ENCODE data around the gene SNX11.

The SNX11 gene

DNA sequence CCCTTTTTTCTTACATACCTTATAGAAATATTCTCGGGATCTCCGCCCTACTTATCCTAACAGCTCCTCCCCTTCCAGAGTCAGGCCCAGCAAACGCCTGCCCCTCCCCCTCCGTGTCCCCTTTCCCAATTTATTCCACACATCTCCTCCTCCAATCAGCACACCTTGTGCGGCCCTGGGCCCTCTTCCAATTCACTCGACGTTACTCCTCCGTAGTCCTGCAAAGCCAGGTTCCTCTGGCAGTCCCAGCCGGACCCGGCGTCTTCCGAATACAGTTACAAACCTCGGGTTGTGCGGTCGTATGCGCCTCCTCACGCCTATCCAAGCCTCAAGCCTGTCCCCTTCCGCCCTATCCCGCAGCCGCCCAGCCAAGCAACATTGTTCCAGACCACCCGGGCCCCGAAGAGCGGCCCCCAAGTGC is 7.0 kb upstream of the SNX11 start:
- TF ChIP-seq REST (IDR thresholded peaks at IDR 0.05; ENCODE audit: insufficient replicate concordance, low read depth): no peak
- TF ChIP-seq SPI1 (IDR thresholded peaks at IDR 0.05; ENCODE audit: borderline replicate concordance, low read depth): no peak
- TF ChIP-seq GABPA (IDR thresholded peaks at IDR 0.05; ENCODE audit: low read depth): no peak
- no peak for TF ChIP-seq POLR2AphosphoS5 (IDR thresholded peaks at IDR 0.05; ENCODE audit: low read depth)
- TF ChIP-seq, protein P1, sequence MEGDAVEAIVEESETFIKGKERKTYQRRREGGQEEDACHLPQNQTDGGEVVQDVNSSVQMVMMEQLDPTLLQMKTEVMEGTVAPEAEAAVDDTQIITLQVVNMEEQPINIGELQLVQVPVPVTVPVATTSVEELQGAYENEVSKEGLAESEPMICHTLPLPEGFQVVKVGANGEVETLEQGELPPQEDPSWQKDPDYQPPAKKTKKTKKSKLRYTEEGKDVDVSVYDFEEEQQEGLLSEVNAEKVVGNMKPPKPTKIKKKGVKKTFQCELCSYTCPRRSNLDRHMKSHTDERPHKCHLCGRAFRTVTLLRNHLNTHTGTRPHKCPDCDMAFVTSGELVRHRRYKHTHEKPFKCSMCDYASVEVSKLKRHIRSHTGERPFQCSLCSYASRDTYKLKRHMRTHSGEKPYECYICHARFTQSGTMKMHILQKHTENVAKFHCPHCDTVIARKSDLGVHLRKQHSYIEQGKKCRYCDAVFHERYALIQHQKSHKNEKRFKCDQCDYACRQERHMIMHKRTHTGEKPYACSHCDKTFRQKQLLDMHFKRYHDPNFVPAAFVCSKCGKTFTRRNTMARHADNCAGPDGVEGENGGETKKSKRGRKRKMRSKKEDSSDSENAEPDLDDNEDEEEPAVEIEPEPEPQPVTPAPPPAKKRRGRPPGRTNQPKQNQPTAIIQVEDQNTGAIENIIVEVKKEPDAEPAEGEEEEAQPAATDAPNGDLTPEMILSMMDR (IDR thresholded peaks at IDR 0.05; ENCODE audit: insufficient read depth, low read length): no peak
- peak in 1 of 2 experiments; percentile 40 for DNase-seq (ENCODE audit: low read depth in 1 of 2, low spot score in 1 of 2)

GRCh38 chr17:48101012-48101720 is 6.4 kb upstream of the SNX11 start, which contains the start of gene CBX1:
TSS of gene CBX1 (minus strand) at chr17:48101478. CDS start at chr17:48077004, 24,474 bp downstream.
- H3K27ac ChIP-seq (replicated peaks): peak within 1 kb of the TSS; percentile 83
- no peaks in the 10 kb centered on the region for H3K27me3 ChIP-seq (ENCODE audit: insufficient read depth, poor library complexity, severe bottlenecking)
- TF ChIP-seq POLR2AphosphoS5 (IDR thresholded peaks at IDR 0.05; ENCODE audit: low read depth) (no peak), GABPA (IDR thresholded peaks at IDR 0.05; ENCODE audit: low read depth) (no peak), SPI1 (IDR thresholded peaks at IDR 0.05; ENCODE audit: borderline replicate concordance, low read depth) (no peak), REST (IDR thresholded peaks at IDR 0.05; ENCODE audit: insufficient replicate concordance, low read depth) (no peak)
- TF ChIP-seq, protein P1 (IDR thresholded peaks at IDR 0.05; ENCODE audit: insufficient read depth, low read length): no peak
- peak; percentile 94 to 96 for DNase-seq (ENCODE audit: low read depth in 1 of 2, low spot score in 1 of 2)
- H3K4me3 ChIP-seq (replicated peaks; ENCODE audit: insufficient read depth, low read length): peak within 1 kb of the TSS; percentile 92

More for the DNA sequence above, 7.0 kb upstream of the SNX11 start:
- peak overlapping the region; percentile 92 for H3K4me3 ChIP-seq (replicated peaks; ENCODE audit: insufficient read depth, low read length)
- H3K27ac ChIP-seq (replicated peaks): peak overlapping the region; percentile 83
- H3K27me3 ChIP-seq (ENCODE audit: insufficient read depth, poor library complexity, severe bottlenecking): no peaks in the 10 kb centered on the region

DNA sequence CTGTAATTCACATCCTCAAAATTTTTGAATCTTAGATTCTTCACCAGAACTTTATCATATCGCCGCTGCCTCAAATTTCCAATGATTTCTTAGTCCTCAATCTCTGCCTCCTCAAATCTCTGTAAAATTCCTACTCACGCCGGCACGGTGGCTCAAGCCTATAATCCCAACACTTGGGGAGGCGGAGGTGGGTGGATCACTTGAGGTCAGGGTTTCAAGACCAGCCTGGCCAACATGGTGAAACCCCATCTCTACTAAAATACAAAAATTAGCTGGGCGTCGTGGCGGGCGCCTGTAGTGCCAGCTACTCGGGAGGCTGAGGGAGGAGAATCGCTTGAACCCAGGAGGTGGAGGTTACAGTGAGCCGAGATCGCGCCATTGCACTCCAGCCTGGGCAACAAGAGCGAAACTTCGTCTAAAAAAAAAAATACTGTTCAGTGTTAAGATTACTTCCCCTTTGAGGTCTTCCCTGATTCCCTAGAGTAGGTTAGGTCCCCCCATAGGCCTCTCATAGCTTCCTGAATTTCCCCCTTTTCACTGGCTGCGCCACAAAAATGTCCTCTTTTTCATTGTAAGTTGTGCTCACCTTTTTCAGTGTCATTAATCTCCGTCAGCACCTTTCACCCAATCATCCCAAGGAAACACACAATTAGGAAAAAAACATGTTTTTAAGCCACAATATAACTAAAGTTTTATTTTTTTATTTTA is 5.4 kb upstream of the SNX11 start:
- TF ChIP-seq REST (IDR thresholded peaks at IDR 0.05; ENCODE audit: insufficient replicate concordance, low read depth) (no peak), POLR2AphosphoS5 (IDR thresholded peaks at IDR 0.05; ENCODE audit: low read depth) (no peak), SPI1 (IDR thresholded peaks at IDR 0.05; ENCODE audit: borderline replicate concordance, low read depth) (no peak), GABPA (IDR thresholded peaks at IDR 0.05; ENCODE audit: low read depth) (no peak)
- TF ChIP-seq, protein P1 (IDR thresholded peaks at IDR 0.05; ENCODE audit: insufficient read depth, low read length): no peak
- Histone ChIP-seq H3K27me3 (ENCODE audit: insufficient read depth, poor library complexity, severe bottlenecking) (no peaks in the 10 kb centered on the region), H3K27ac (replicated peaks) (peak overlapping the region; percentile 68), H3K4me3 (replicated peaks; ENCODE audit: insufficient read depth, low read length) (no peak overlapping the region)
- DNase-seq (ENCODE audit: low read depth in 1 of 2, low spot score in 1 of 2): peak in 1 of 2 experiments; percentile 46

Data from HL-60 (cell line).